H1 (cell line): Measurements from ENCODE around the gene SLC25A24. TPM values are rescaled to one million over a fixed set of nuclear protein-coding genes. Genes with fewer than 3 reads are reported as not detected.

Experiments
- PHF8 ChIP-seq: fragments of 200-600 bp; sonication (generic); conservative IDR thresholded peaks from 2 replicates; pipeline ENCODE4 v1.7.1; 2012; ENCODE audit warnings: low read depth, mild to moderate bottlenecking, inconsistent platforms, low read length, moderate library complexity
- polyA plus RNA-seq, 7 experiments: library from polyadenylated mRNA; depleted of rRNA in 3 of 7; stranded (reverse) in 5 of 7; unstranded in 2 of 7; fragments of >200 nt in 5 of 7; fragments of 200-250 nt in 2 of 7; gene quantifications; 1 replicate in 5 of 7; 2 replicates in 1 of 7; 4 replicates in 1 of 7; pipeline versions ENCODE4 v1.2.1 to v1.2.3, GENCODE V29; 2011 to 2013; ENCODE audit warnings: missing spikeins in 2 of 7, mixed read lengths in 2 of 7
- total RNA-seq: library from RNA; stranded (reverse); fragmentation: NEBNext Ultra II Directional; extraction: Animal tissue kit (Norgen Biotek cat#: 25700); gene quantifications from 2 replicates; pipeline ENCODE4 v1.2.1, GENCODE V29; 2021

SLC25A24 gene
- total and polyA plus RNA-seq, 2 of the 8 experiments (the other 6 are each of a cell fraction or from before 2014, with no cell fraction given) = 13.6 to 40.6 TPM

- no peak for TF ChIP-seq PHF8
Observed at GRCh38 chr1:108113496-108113895, 86.6 kb downstream of the SLC25A24 start (continued).
